Thyroid gland (tissue), 4 donors: ENCODE results near the gene FBXL7. TPM values are rescaled to one million over a fixed set of nuclear protein-coding genes. Genes with fewer than 3 reads are reported as not detected.

Experiments used
- DNase-seq, 2 donors: peaks; one replicate each; pipeline ENCODE4 v3.0.0-alpha.2; 2019
- H3K27ac ChIP-seq, 3 donors: fragments of 200-600 bp; sonication (generic); 1 replicate in 2 of 3; 2 replicates in 1 of 3; pipeline ENCODE4 v1.5.1; 2016 to 2019; ENCODE audit warnings: mild to moderate bottlenecking in 1 of 3, moderate library complexity in 1 of 3
- H3K27me3 ChIP-seq: fragments of 200-600 bp; sonication (generic); one replicate; pipeline ENCODE4 v1.5.1; 2019
- H3K36me3 ChIP-seq, 2 donors: fragments of 200-600 bp; sonication (generic); one replicate each; pipeline ENCODE4 v1.5.1; 2016 to 2019
- H3K4me1 ChIP-seq, 2 donors: fragments of 200-600 bp; sonication (generic); one replicate each; pipeline ENCODE4 v1.5.1; 2017 to 2019
- H3K4me3 ChIP-seq, 3 donors: fragments of 200-600 bp; sonication (generic); replicated peaks in 1 of 3; 1 replicate in 2 of 3; 2 replicates in 1 of 3; pipeline ENCODE4 v1.5.1; 2016; ENCODE audit warnings: mild to moderate bottlenecking in 1 of 3
- H3K9me3 ChIP-seq: fragments of 200-600 bp; sonication (generic); one replicate; pipeline ENCODE4 v1.5.1; 2017
- CTCF ChIP-seq, 6 experiments: fragments of 200-600 bp in 3 of 6; fragments of 450-650 bp in 3 of 6; sonication (generic) in 3 of 6; IDR thresholded peaks; one replicate each; pipeline ENCODE4 v1.5.1; 2016 to 2019; ENCODE audit warnings: antibody characterized with exemption in 6 of 6, mild to moderate bottlenecking in 2 of 6, inconsistent platforms in 1 of 6, moderate library complexity in 1 of 6
- POLR2A ChIP-seq, 2 donors: fragments of 450-650 bp; IDR thresholded peaks; one replicate each; pipeline ENCODE4 v1.6.1; 2017; ENCODE audit warnings: antibody characterized with exemption in 2 of 2, mild to moderate bottlenecking in 2 of 2, moderate library complexity in 1 of 2
- whole genome bisulfite sequencing, 2 donors: methylation state at CpG; one replicate each; pipeline ENCODE4 v1.1.5; 2017; 5-methylcytosine and 5-hydroxymethylcytosine counted together
- intact Hi-C: fragments of 100-400 bp; cut with DNase I; formaldehyde crosslinking; loops from one replicate; pipeline ENCODE4 v1.15.1; 2023
- total RNA-seq, 4 donors: library from RNA; depleted of rRNA; stranded (reverse); fragments of >200 nt; gene quantifications; one replicate each; pipeline ENCODE4 v1.2.3, GENCODE V29; 2016

The FBXL7 gene
- total RNA-seq, 4 donors from 2014 or later, result 6.4 to 11.8 (median 9.2) TPM

GRCh38 chr5:15643731-15644130 is 143.8 kb downstream of the FBXL7 start:
- 62 to 68% methylated on average over 3 of the region's 3 CpGs for WGBS, 2 donors
- Histone ChIP-seq H3K27ac (no peak overlapping the region), H3K36me3 (no peaks in the 10 kb centered on the region), H3K9me3 (no peaks in the 10 kb centered on the region), H3K27me3 (no peaks in the 10 kb centered on the region), H3K4me3 (no peak overlapping the region), H3K4me1 (peaks cover 0 to 6% of the 10 kb centered on the region in 2 donors)
- intact Hi-C loops, result no loop called here
- no peak for DNase-seq
- TF ChIP-seq POLR2A (IDR thresholded peaks at IDR 0.05), result no peak
- TF ChIP-seq CTCF (IDR thresholded peaks at IDR 0.05), result no peak

GRCh38 chr5:15645381-15646160 is 145.6 kb downstream of the FBXL7 start:
- no peak for TF ChIP-seq POLR2A (IDR thresholded peaks at IDR 0.05)
- TF ChIP-seq CTCF (IDR thresholded peaks at IDR 0.05), result no peak
- Histone ChIP-seq H3K27ac (no peak overlapping the region), H3K27me3 (no peaks in the 10 kb centered on the region), H3K9me3 (no peaks in the 10 kb centered on the region), H3K4me3 (no peak overlapping the region), H3K36me3 (no peaks in the 10 kb centered on the region), H3K4me1 (peaks cover 0 to 6% of the 10 kb centered on the region in 2 donors)
- intact Hi-C loops, result no loop called here
- DNase-seq, result no peak
- 43 to 52% methylated on average over 7 of the region's 7 CpGs for WGBS, 2 donors

- Histone ChIP-seq H3K36me3 (no peaks in the 10 kb centered on the region), H3K9me3 (no peaks in the 10 kb centered on the region), H3K27me3 (no peaks in the 10 kb centered on the region), H3K27ac (no peak overlapping the region), H3K4me1 (peaks cover 0 to 6% of the 10 kb centered on the region in 2 donors), H3K4me3 (no peak overlapping the region)
- TF ChIP-seq CTCF (IDR thresholded peaks at IDR 0.05) (no peak), POLR2A (IDR thresholded peaks at IDR 0.05) (no peak)
- DNase-seq, result no peak
- intact Hi-C loops, result no loop called here
- 35 to 74% methylated on average over 4 of the region's 4 CpGs for WGBS, 2 donors
Observed at GRCh38 chr5:15646371-15646770, 146.4 kb downstream of the FBXL7 start.

GRCh38 chr5:15647251-15647650 is 147.3 kb downstream of the FBXL7 start:
- intact Hi-C loops, result no loop called here

More at GRCh38 chr5:15647251-15647650, 147.3 kb downstream of the FBXL7 start:
- no peak for DNase-seq
- Histone ChIP-seq H3K4me3 (no peak overlapping the region), H3K9me3 (no peaks in the 10 kb centered on the region), H3K36me3 (no peaks in the 10 kb centered on the region), H3K27ac (no peak overlapping the region), H3K27me3 (no peaks in the 10 kb centered on the region), H3K4me1 (peaks cover 0 to 6% of the 10 kb centered on the region in 2 donors)
- TF ChIP-seq CTCF (IDR thresholded peaks at IDR 0.05) (no peak), POLR2A (IDR thresholded peaks at IDR 0.05) (no peak)
- 72 to 98% methylated on average over 4 of the region's 4 CpGs for WGBS, 2 donors
